Pancreas (tissue), 10 donors: Measurements from ENCODE around the gene CLNK. TPM values are rescaled to one million over a fixed set of nuclear protein-coding genes. Genes with fewer than 3 reads are reported as not detected.

Experiments
- ATAC-seq, 4 donors: fragments of 200-7000 bp; cut with Tn5 transposase; one replicate each; pipeline versions ENCODE4 v1.8.0 to v1.9.1; 2020; ENCODE audit warnings: mild to moderate bottlenecking in 4 of 4, moderate library complexity in 4 of 4
- DNase-seq, 6 donors: peaks; one replicate each; pipeline ENCODE4 v3.0.0-alpha.2; 2020
- FAIRE-seq: peaks from 2 replicates; lab custom pipeline; 2012; peaks lifted over from hg19 to GRCh38; lab: Jason Lieb, UNC
- H3K27ac ChIP-seq, 4 donors: fragments of 200-600 bp; sonication (generic); 1 replicate in 3 of 4; 2 replicates in 1 of 4; pipeline versions ENCODE4 v1.5.0 to v1.8.0; 2020
- H3K27me3 ChIP-seq, 4 donors: fragments of 200-600 bp; one replicate each; pipeline ENCODE4 v1.8.0; 2021
- H3K36me3 ChIP-seq, 3 donors: fragments of 200-600 bp; sonication (generic) in 1 of 3; one replicate each; pipeline versions ENCODE4 v1.5.0 to v1.8.0; 2020 to 2021
- H3K4me1 ChIP-seq, 3 donors: fragments of 200-600 bp; one replicate each; pipeline ENCODE4 v1.8.0; 2021
- H3K4me3 ChIP-seq, 4 donors: fragments of 200-600 bp; sonication (generic) in 2 of 4; one replicate each; pipeline versions ENCODE4 v1.5.0 to v1.8.0; 2020 to 2021
- H3K9me3 ChIP-seq, 4 donors: fragments of 200-600 bp; one replicate each; pipeline ENCODE4 v1.8.0; 2021
- CTCF ChIP-seq, 4 donors: fragments of 200-600 bp; sonication (generic) in 3 of 4; IDR thresholded peaks; one replicate each; pipeline versions ENCODE4 v1.5.0 to v1.8.0; 2021; ENCODE audit warnings: antibody characterized with exemption in 4 of 4
- WGBS, 2 donors: extraction: QIAGEN DNeasy Blood & Tissue Kit; methylation state at CpG; one replicate each; pipeline ENCODE4 v1.1.7; 2013; 5-methylcytosine and 5-hydroxymethylcytosine counted together
- intact Hi-C, 3 donors: fragments of 100-400 bp; cut with DNase I; formaldehyde crosslinking; loops; one replicate each; pipeline versions ENCODE4 v1.11.1 to v1.14.2; 2022
- polyA plus RNA-seq, 2 donors: library from polyadenylated mRNA; stranded (reverse); fragments of 200-250 nt; gene quantifications; one replicate each; pipeline ENCODE4 v1.2.3, GENCODE V29; 2013
- total RNA-seq, 6 donors: library from RNA; stranded (reverse); fragmentation: NEBNext Ultra II Directional in 4 of 6; extraction: Animal tissue kit (Norgen Biotek cat#: 25700) in 4 of 6; gene quantifications; one replicate each; pipeline versions ENCODE4 v1.2.1 to v1.2.4, GENCODE V29; 2021 to 2023
- donor health status: healthy with polysubstance abuse.
- donor health status: DM: no; HTN: no; CAD: no; lungs with moderate emphysema.
- donor health status: DM: no; HTN: no; CAD: no.
- donor health status: control.
- donor health status: control.
- donor health status: Bipolar disorder and iron deficiency.
- donor health status: DM: yes; HTN: yes; CAD: no.
- donor health status: DM: no; HTN: no; CAD: no.
- donor health status: DM: no; HTN: no; CAD: no.
- donor health status: DM: yes; HTN: yes; CAD: no.

The CLNK gene
- total and polyA plus RNA-seq, 8 donors = 0.02 to 0.19 (median 0.09) TPM; not detected in 2

GRCh38 chr4:10502717-10503116 lies 181.9 kb downstream of the CLNK start:
- DNase-seq = no peak
- no peaks in the 10 kb centered on the region for H3K36me3 ChIP-seq
- no peak overlapping the region for H3K4me3 ChIP-seq
- peaks cover 0 to 6% (median 0%) of the 10 kb centered on the region in 4 donors for H3K27me3 ChIP-seq
- WGBS, 2 donors = 66 to 69% methylated on average over 5 of the region's 5 CpGs
- H3K27ac ChIP-seq = no peak overlapping the region
- no peak for ATAC-seq
- no peak for TF ChIP-seq CTCF (IDR thresholded peaks at IDR 0.05)
- no peaks in the 10 kb centered on the region for H3K9me3 ChIP-seq
- no peaks in the 10 kb centered on the region for H3K4me1 ChIP-seq
- intact Hi-C loops = no loop called here
- no peak for FAIRE-seq

GRCh38 chr4:10500776-10501175 lies 183.8 kb downstream of the CLNK start:
- Histone ChIP-seq H3K27ac (no peak overlapping the region), H3K9me3 (no peaks in the 10 kb centered on the region), H3K4me3 (no peak overlapping the region), H3K4me1 (no peaks in the 10 kb centered on the region), H3K27me3 (peaks cover 0 to 6% (median 0%) of the 10 kb centered on the region in 4 donors), H3K36me3 (no peaks in the 10 kb centered on the region)
- no peak for ATAC-seq
- 44 to 57% methylated on average over 6 of the region's 6 CpGs for WGBS, 2 donors
- no peak for TF ChIP-seq CTCF (IDR thresholded peaks at IDR 0.05)
- intact Hi-C loops = no loop called here
- FAIRE-seq = no peak
- no peak for DNase-seq

GRCh38 chr4:10496200-10496599 lies 188.4 kb downstream of the CLNK start:
- intact Hi-C loops = no loop called here
- Histone ChIP-seq H3K4me1 (no peaks in the 10 kb centered on the region), H3K9me3 (no peaks in the 10 kb centered on the region), H3K4me3 (no peak overlapping the region), H3K36me3 (no peaks in the 10 kb centered on the region), H3K27me3 (peaks cover 0 to 6% (median 0%) of the 10 kb centered on the region in 4 donors), H3K27ac (no peak overlapping the region)
- ATAC-seq (no peak), DNase-seq (no peak), FAIRE-seq (no peak)
- WGBS, 2 donors = 24 to 28% methylated on average over 4 of the region's 4 CpGs
- no peak for TF ChIP-seq CTCF (IDR thresholded peaks at IDR 0.05)

GRCh38 chr4:10495651-10496050 lies 188.9 kb downstream of the CLNK start:
- intact Hi-C loops = no loop called here
- WGBS, 2 donors = 48 to 59% methylated on average over 8 of the region's 8 CpGs
- H3K4me3 ChIP-seq = no peak overlapping the region
- ATAC-seq (no peak), DNase-seq (no peak), FAIRE-seq (no peak)
- H3K4me1 ChIP-seq = no peaks in the 10 kb centered on the region
- H3K27ac ChIP-seq = no peak overlapping the region
- H3K36me3 ChIP-seq = no peaks in the 10 kb centered on the region
- no peak for TF ChIP-seq CTCF (IDR thresholded peaks at IDR 0.05)
- peaks cover 0 to 6% (median 0%) of the 10 kb centered on the region in 4 donors for H3K27me3 ChIP-seq
- no peaks in the 10 kb centered on the region for H3K9me3 ChIP-seq

- no peak overlapping the region for H3K4me3 ChIP-seq
- H3K4me1 ChIP-seq = no peaks in the 10 kb centered on the region
- WGBS, 2 donors = 15 to 16% methylated on average over 11 of the region's 11 CpGs
- no peak for FAIRE-seq
- no peak overlapping the region for H3K27ac ChIP-seq
- no peak for DNase-seq
- TF ChIP-seq CTCF (IDR thresholded peaks at IDR 0.05) = no peak
- intact Hi-C loops = no loop called here
- no peaks in the 10 kb centered on the region for H3K9me3 ChIP-seq
- ATAC-seq = no peak
- H3K27me3 ChIP-seq = peaks cover 0 to 2% (median 0%) of the 10 kb centered on the region in 4 donors
- no peaks in the 10 kb centered on the region for H3K36me3 ChIP-seq
Measured at GRCh38 chr4:10492464-10492863, 192.1 kb downstream of the CLNK start.
